Rectal smooth muscle tissue (tissue), 1 donor: Measurements from ENCODE around the gene PAK5.

Experiments used
- H3K27ac ChIP-seq: one replicate; pipeline ENCODE4 v1.7.0; 2013; ENCODE audit warnings: low read depth, low read length, inconsistent platforms
- H3K27me3 ChIP-seq: one replicate; pipeline ENCODE4 v1.7.0; 2013; ENCODE audit warnings: low read length; ENCODE audit not compliant: control insufficient read depth, insufficient read depth
- H3K36me3 ChIP-seq: one replicate; pipeline ENCODE4 v1.7.0; 2013; ENCODE audit warnings: low read length; ENCODE audit not compliant: control insufficient read depth, insufficient read depth
- H3K4me1 ChIP-seq: one replicate; pipeline ENCODE4 v1.7.0; 2013; ENCODE audit warnings: low read length; ENCODE audit not compliant: control insufficient read depth, insufficient read depth
- H3K4me3 ChIP-seq: one replicate; pipeline ENCODE4 v1.7.0; 2013; ENCODE audit warnings: low read length
- H3K9ac ChIP-seq: one replicate; pipeline ENCODE4 v1.7.0; 2013; ENCODE audit warnings: low read length

PAK5 gene

GRCh38 chr20:9507544-9508239 is 331.2 kb downstream of the PAK5 start:
- no peak overlapping the region for H3K9ac ChIP-seq
- no peak overlapping the region for H3K4me3 ChIP-seq
- H3K27ac ChIP-seq: no peak overlapping the region
- no peaks in the 10 kb centered on the region for H3K36me3 ChIP-seq
- peaks cover 17% of the 10 kb centered on the region for H3K27me3 ChIP-seq
- no peaks in the 10 kb centered on the region for H3K4me1 ChIP-seq

- H3K4me3 ChIP-seq: no peak overlapping the region
- no peak overlapping the region for H3K9ac ChIP-seq
- H3K27ac ChIP-seq: no peak overlapping the region
- peaks cover 17% of the 10 kb centered on the region for H3K27me3 ChIP-seq
- no peaks in the 10 kb centered on the region for H3K4me1 ChIP-seq
- H3K36me3 ChIP-seq: no peaks in the 10 kb centered on the region
Measured at GRCh38 chr20:9506964-9507369, 331.9 kb downstream of the PAK5 start.

GRCh38 chr20:9506280-9506821 is 332.5 kb downstream of the PAK5 start:
- Histone ChIP-seq H3K9ac (no peak overlapping the region), H3K27me3 (peaks cover 17% of the 10 kb centered on the region), H3K4me3 (no peak overlapping the region), H3K36me3 (no peaks in the 10 kb centered on the region), H3K4me1 (no peaks in the 10 kb centered on the region), H3K27ac (no peak overlapping the region)

- H3K9ac ChIP-seq: no peak overlapping the region
- no peak overlapping the region for H3K27ac ChIP-seq
- peaks cover 17% of the 10 kb centered on the region for H3K27me3 ChIP-seq
- no peaks in the 10 kb centered on the region for H3K36me3 ChIP-seq
- H3K4me1 ChIP-seq: no peaks in the 10 kb centered on the region
- H3K4me3 ChIP-seq: no peak overlapping the region
Measured at GRCh38 chr20:9503526-9504245, 335.2 kb downstream of the PAK5 start.

GRCh38 chr20:9501473-9501872 is 337.4 kb downstream of the PAK5 start:
- H3K27me3 ChIP-seq: peaks cover 6% of the 10 kb centered on the region
- H3K36me3 ChIP-seq: no peaks in the 10 kb centered on the region
- H3K4me3 ChIP-seq: no peak overlapping the region

GRCh38 chr20:9500121-9500520 is 338.8 kb downstream of the PAK5 start:
- H3K27me3 ChIP-seq: no peaks in the 10 kb centered on the region
- H3K27ac ChIP-seq: no peak overlapping the region
- no peak overlapping the region for H3K4me3 ChIP-seq
- no peak overlapping the region for H3K9ac ChIP-seq
- no peaks in the 10 kb centered on the region for H3K36me3 ChIP-seq
- no peaks in the 10 kb centered on the region for H3K4me1 ChIP-seq

More at GRCh38 chr20:9501473-9501872, 337.4 kb downstream of the PAK5 start:
- Histone ChIP-seq H3K4me1 (no peaks in the 10 kb centered on the region), H3K27ac (no peak overlapping the region), H3K9ac (no peak overlapping the region)

- Histone ChIP-seq H3K27me3 (no peaks in the 10 kb centered on the region), H3K9ac (no peak overlapping the region), H3K4me1 (no peaks in the 10 kb centered on the region), H3K27ac (no peak overlapping the region), H3K4me3 (no peak overlapping the region), H3K36me3 (no peaks in the 10 kb centered on the region)
Measured at GRCh38 chr20:9499126-9499899, 339.6 kb downstream of the PAK5 start.

- H3K36me3 ChIP-seq: no peaks in the 10 kb centered on the region
- no peak overlapping the region for H3K9ac ChIP-seq
- H3K4me1 ChIP-seq: no peaks in the 10 kb centered on the region
- H3K27me3 ChIP-seq: no peaks in the 10 kb centered on the region
- no peak overlapping the region for H3K27ac ChIP-seq
- H3K4me3 ChIP-seq: no peak overlapping the region
Measured at GRCh38 chr20:9498322-9498721, 340.6 kb downstream of the PAK5 start.

GRCh38 chr20:9496155-9496554 is 342.7 kb downstream of the PAK5 start:
- no peak overlapping the region for H3K4me3 ChIP-seq
- H3K9ac ChIP-seq: no peak overlapping the region
- no peak overlapping the region for H3K27ac ChIP-seq
- no peaks in the 10 kb centered on the region for H3K36me3 ChIP-seq
- no peaks in the 10 kb centered on the region for H3K4me1 ChIP-seq
- H3K27me3 ChIP-seq: no peaks in the 10 kb centered on the region

- H3K27ac ChIP-seq: no peak overlapping the region
- H3K27me3 ChIP-seq: no peaks in the 10 kb centered on the region
- no peaks in the 10 kb centered on the region for H3K4me1 ChIP-seq
- no peak overlapping the region for H3K9ac ChIP-seq
- H3K4me3 ChIP-seq: no peak overlapping the region
- no peaks in the 10 kb centered on the region for H3K36me3 ChIP-seq
Measured at GRCh38 chr20:9495701-9496100, 343.2 kb downstream of the PAK5 start.

- Histone ChIP-seq H3K27me3 (no peaks in the 10 kb centered on the region), H3K4me1 (no peaks in the 10 kb centered on the region), H3K9ac (no peak overlapping the region), H3K36me3 (no peaks in the 10 kb centered on the region), H3K4me3 (no peak overlapping the region), H3K27ac (no peak overlapping the region)
Measured at GRCh38 chr20:9493803-9494202, 345.1 kb downstream of the PAK5 start.

GRCh38 chr20:9492067-9492466 is 346.8 kb downstream of the PAK5 start:
- H3K27ac ChIP-seq: no peak overlapping the region
- H3K27me3 ChIP-seq: no peaks in the 10 kb centered on the region
- no peak overlapping the region for H3K9ac ChIP-seq
- no peaks in the 10 kb centered on the region for H3K36me3 ChIP-seq
- no peak overlapping the region for H3K4me3 ChIP-seq
- H3K4me1 ChIP-seq: no peaks in the 10 kb centered on the region
